SKM-1 (cell line): ENCODE results near the gene SAMD10.
"Not testable (repeated sequence)": the region's sequence is repeated elsewhere in the genome, so short reads cannot be mapped to it uniquely, and the experiment has no call there.

Experiments
- DNase-seq: peaks from one replicate; lab custom pipeline; 2025; ENCODE audit not compliant: unreplicated experiment; lab: John Stamatoyannopoulos, UW

SAMD10 gene

GRCh38 chr20:63979557-63980316 lies at the start of gene SAMD10:
TSS of gene SAMD10 (minus strand) at chr20:63979642. CDS start at chr20:63979467, 175 bp downstream.
- DNase-seq: no peak

GRCh38 chr20:64027981-64028685 lies 48.7 kb upstream of the SAMD10 start:
- DNase-seq: no peak

GRCh38 chr20:64025826-64026412 lies 46.5 kb upstream of the SAMD10 start:
- DNase-seq: no peak

GRCh38 chr20:64025101-64025825 lies 45.8 kb upstream of the SAMD10 start:
- DNase-seq: no peak

- no peak for DNase-seq
Measured at GRCh38 chr20:64024141-64024990, 44.9 kb upstream of the SAMD10 start.

GRCh38 chr20:64023361-64024140 lies 44.1 kb upstream of the SAMD10 start:
- no peak for DNase-seq

- no peak for DNase-seq
Measured at GRCh38 chr20:64022671-64023360, 43.4 kb upstream of the SAMD10 start.

GRCh38 chr20:64021124-64021975 lies 41.9 kb upstream of the SAMD10 start:
- no peak for DNase-seq

- no peak for DNase-seq
Measured at GRCh38 chr20:64015635-64016034, 36.2 kb upstream of the SAMD10 start.

- DNase-seq: not testable (repeated sequence)
Measured at GRCh38 chr20:64012385-64013154, 33.1 kb upstream of the SAMD10 start.

GRCh38 chr20:64011366-64011779 lies 31.9 kb upstream of the SAMD10 start:
- no peak for DNase-seq

- no peak for DNase-seq
Measured at GRCh38 chr20:64010711-64011237, 31.3 kb upstream of the SAMD10 start.

- DNase-seq: no peak
Measured at GRCh38 chr20:64009811-64010387, 30.5 kb upstream of the SAMD10 start.

- DNase-seq: no peak
Measured at GRCh38 chr20:64006902-64007301, 27.5 kb upstream of the SAMD10 start.

- no peak for DNase-seq
Measured at GRCh38 chr20:64006490-64006889, 27.0 kb upstream of the SAMD10 start.

- DNase-seq: no peak
Measured at GRCh38 chr20:64005394-64005793, 26.0 kb upstream of the SAMD10 start.
